SK-N-MC (cell line): ENCODE measurements around the gene SKOR1.

Experiments used
- DNase-seq: peaks from one replicate; pipeline ENCODE4 v3.0.0-alpha.2; 2011; ENCODE audit warnings: low read depth, low spot score
- H3K27ac ChIP-seq: fragments of 200-600 bp; sonication (generic); 2 replicates; pipeline ENCODE4 v1.5.1; 2016; ENCODE audit warnings: mixed run types
- H3K36me3 ChIP-seq: fragments of 200-600 bp; sonication (generic); 2 replicates; pipeline ENCODE4 v1.6.1; 2017; ENCODE audit warnings: antibody characterized with exemption, low read length, mixed read lengths; ENCODE audit not compliant: insufficient read depth
- H3K4me3 ChIP-seq: fragments of 200-600 bp; sonication (generic); 2 replicates; pipeline ENCODE4 v1.5.1; 2016
- H3K9ac ChIP-seq: fragments of 200-600 bp; sonication (generic); 2 replicates; pipeline ENCODE4 v1.8.0; 2017; ENCODE audit warnings: mixed run types, mixed read lengths; ENCODE audit not compliant: insufficient read length
- H3K9me3 ChIP-seq: fragments of 200-600 bp; sonication (generic); 2 replicates; pipeline ENCODE4 v1.6.1; 2017; ENCODE audit warnings: low read depth, mild to moderate bottlenecking, antibody characterized with exemption, low read length, moderate library complexity, mixed read lengths
- EZH2 ChIP-seq: fragments of 200-600 bp; sonication (generic); IDR thresholded peaks from one replicate; pipeline ENCODE4 v1.6.1; 2017; ENCODE audit warnings: antibody characterized with exemption
- FOXP2 ChIP-seq: optimal IDR thresholded peaks from 2 replicates; pipeline ENCODE3; 2011; ENCODE audit warnings: mild to moderate bottlenecking, moderate library complexity; ENCODE audit not compliant: insufficient read depth; ENCODE audit errors: extremely low read length, control extremely low read depth
- POLR2AphosphoS5 ChIP-seq: IDR thresholded peaks from 2 replicates; pipeline ENCODE4 v1.6.1; 2012; ENCODE audit warnings: mild to moderate bottlenecking, low read depth, low read length, borderline replicate concordance

Gene SKOR1

GRCh38 chr15:67862750-67863441 lies 37.6 kb downstream of the SKOR1 start:
- no peak overlapping the region for H3K27ac ChIP-seq
- H3K9ac ChIP-seq = peak overlapping the region; percentile 68

GRCh38 chr15:67863442-67863987 lies 38.2 kb downstream of the SKOR1 start:
- no peaks in the 10 kb centered on the region for H3K36me3 ChIP-seq
- H3K27ac ChIP-seq = no peak overlapping the region
- peak overlapping the region; percentile 68 for H3K9ac ChIP-seq
- TF ChIP-seq POLR2AphosphoS5 (no peak), EZH2 (no peak), FOXP2 (no peak)
- no peaks in the 10 kb centered on the region for H3K9me3 ChIP-seq
- peak overlapping the region; percentile 71 for H3K4me3 ChIP-seq
- no peak for DNase-seq

More at GRCh38 chr15:67862750-67863441, 37.6 kb downstream of the SKOR1 start:
- DNase-seq = no peak
- H3K9me3 ChIP-seq = no peaks in the 10 kb centered on the region
- no peaks in the 10 kb centered on the region for H3K36me3 ChIP-seq
- TF ChIP-seq POLR2AphosphoS5 (no peak), EZH2 (no peak), FOXP2 (no peak)
- peak overlapping the region; percentile 55 for H3K4me3 ChIP-seq

GRCh38 chr15:67865331-67865730 lies 40.0 kb downstream of the SKOR1 start:
- no peaks in the 10 kb centered on the region for H3K36me3 ChIP-seq
- no peak overlapping the region for H3K4me3 ChIP-seq
- H3K9me3 ChIP-seq = no peaks in the 10 kb centered on the region
- DNase-seq = no peak
- no peak for TF ChIP-seq EZH2
- TF ChIP-seq FOXP2 = no peak
- TF ChIP-seq POLR2AphosphoS5 = no peak
- H3K27ac ChIP-seq = no peak overlapping the region
- H3K9ac ChIP-seq = no peak overlapping the region

- no peaks in the 10 kb centered on the region for H3K9me3 ChIP-seq
- H3K9ac ChIP-seq = no peak overlapping the region
- no peaks in the 10 kb centered on the region for H3K36me3 ChIP-seq
- no peak overlapping the region for H3K27ac ChIP-seq
- no peak for DNase-seq
- no peak for TF ChIP-seq EZH2
- no peak for TF ChIP-seq POLR2AphosphoS5
- TF ChIP-seq FOXP2 = no peak
- no peak overlapping the region for H3K4me3 ChIP-seq
Observed at GRCh38 chr15:67865766-67866165, 40.5 kb downstream of the SKOR1 start.

GRCh38 chr15:67869701-67870100 lies 44.4 kb downstream of the SKOR1 start:
- DNase-seq = no peak
- TF ChIP-seq POLR2AphosphoS5 = no peak
- TF ChIP-seq FOXP2 = no peak
- no peak for TF ChIP-seq EZH2
- Histone ChIP-seq H3K36me3 (no peaks in the 10 kb centered on the region), H3K9ac (no peak overlapping the region), H3K9me3 (no peaks in the 10 kb centered on the region), H3K4me3 (no peak overlapping the region), H3K27ac (no peak overlapping the region)

GRCh38 chr15:67870868-67871408 lies 45.6 kb downstream of the SKOR1 start:
- no peaks in the 10 kb centered on the region for H3K36me3 ChIP-seq
- DNase-seq = no peak
- H3K27ac ChIP-seq = no peak overlapping the region
- no peak overlapping the region for H3K9ac ChIP-seq
- no peaks in the 10 kb centered on the region for H3K9me3 ChIP-seq
- H3K4me3 ChIP-seq = no peak overlapping the region
- TF ChIP-seq FOXP2 = no peak
- TF ChIP-seq EZH2 = no peak
- no peak for TF ChIP-seq POLR2AphosphoS5

GRCh38 chr15:67873777-67874176 lies 48.5 kb downstream of the SKOR1 start:
- Histone ChIP-seq H3K27ac (no peak overlapping the region), H3K36me3 (no peaks in the 10 kb centered on the region), H3K9me3 (no peaks in the 10 kb centered on the region), H3K4me3 (no peak overlapping the region), H3K9ac (no peak overlapping the region)
- no peak for DNase-seq
- TF ChIP-seq FOXP2 (no peak), POLR2AphosphoS5 (no peak), EZH2 (no peak)

GRCh38 chr15:67878712-67879206 lies 53.5 kb downstream of the SKOR1 start:
- Histone ChIP-seq H3K9ac (no peak overlapping the region), H3K4me3 (no peak overlapping the region), H3K36me3 (no peaks in the 10 kb centered on the region), H3K9me3 (no peaks in the 10 kb centered on the region), H3K27ac (peak overlapping the region; percentile 34; the same call in 1 of the 2 replicates)
- no peak for DNase-seq
- no peak for TF ChIP-seq EZH2
- no peak for TF ChIP-seq POLR2AphosphoS5
- TF ChIP-seq FOXP2 = no peak

- no peak overlapping the region for H3K9ac ChIP-seq
- H3K4me3 ChIP-seq = no peak overlapping the region
- DNase-seq = no peak
- H3K27ac ChIP-seq = peak overlapping the region; percentile 34; the same call in 1 of the 2 replicates
- H3K36me3 ChIP-seq = no peaks in the 10 kb centered on the region
- H3K9me3 ChIP-seq = no peaks in the 10 kb centered on the region
- no peak for TF ChIP-seq EZH2
- TF ChIP-seq FOXP2 = no peak
- no peak for TF ChIP-seq POLR2AphosphoS5
Observed at GRCh38 chr15:67879440-67880129, 54.3 kb downstream of the SKOR1 start.
